MV-4-11 (cell line): ENCODE data around the gene PFKP.
A peak's percentile ranks its signal among the peaks of the same experiment; 100 is the strongest.
"Not testable (repeated sequence)": the region's sequence is repeated elsewhere in the genome, so short reads cannot be mapped to it uniquely, and the experiment has no call there.

Experiments
- DNase-seq: peaks from one replicate; lab custom pipeline; 2025; lab: John Stamatoyannopoulos, UW

The PFKP gene

DNA sequence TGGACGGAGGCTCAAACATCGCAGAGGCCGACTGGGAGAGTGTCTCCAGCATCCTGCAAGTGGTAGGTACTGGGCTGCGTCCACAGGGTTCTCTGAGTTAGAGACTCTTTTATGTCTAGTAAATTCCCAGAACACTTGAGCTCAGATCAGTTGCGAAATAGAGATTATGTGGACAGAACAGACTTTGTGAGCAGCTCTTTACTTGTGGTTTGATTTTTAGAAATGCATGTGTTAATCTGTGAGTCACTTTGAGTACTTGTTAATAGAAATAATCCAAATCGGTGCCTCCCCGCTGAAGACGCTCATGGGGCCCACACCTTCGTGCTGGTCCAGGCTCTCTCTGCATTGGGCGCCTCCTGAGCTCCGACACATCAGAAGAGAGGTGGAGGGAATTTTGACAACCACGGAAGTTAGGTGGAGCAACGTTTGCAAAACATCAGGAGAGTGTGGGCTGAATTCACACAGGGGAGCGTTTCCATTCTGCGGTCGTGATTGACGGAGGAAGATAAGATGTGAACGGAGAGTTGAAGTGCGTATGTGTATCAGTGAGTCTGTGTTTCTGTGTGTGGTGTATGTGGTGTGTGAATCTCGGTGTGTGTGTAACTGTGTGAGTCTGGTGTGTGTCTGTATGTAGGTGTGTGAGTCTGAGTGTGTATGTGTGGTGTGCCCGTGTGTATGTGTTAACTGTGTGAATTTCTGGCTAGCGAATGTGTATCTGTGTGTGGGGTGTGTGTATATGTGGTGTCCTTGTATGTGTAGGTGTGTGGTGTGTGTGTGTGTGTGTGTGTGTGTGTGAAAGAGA is 32.1 kb downstream of the PFKP start:
- DNase-seq = peak; percentile 86

DNA sequence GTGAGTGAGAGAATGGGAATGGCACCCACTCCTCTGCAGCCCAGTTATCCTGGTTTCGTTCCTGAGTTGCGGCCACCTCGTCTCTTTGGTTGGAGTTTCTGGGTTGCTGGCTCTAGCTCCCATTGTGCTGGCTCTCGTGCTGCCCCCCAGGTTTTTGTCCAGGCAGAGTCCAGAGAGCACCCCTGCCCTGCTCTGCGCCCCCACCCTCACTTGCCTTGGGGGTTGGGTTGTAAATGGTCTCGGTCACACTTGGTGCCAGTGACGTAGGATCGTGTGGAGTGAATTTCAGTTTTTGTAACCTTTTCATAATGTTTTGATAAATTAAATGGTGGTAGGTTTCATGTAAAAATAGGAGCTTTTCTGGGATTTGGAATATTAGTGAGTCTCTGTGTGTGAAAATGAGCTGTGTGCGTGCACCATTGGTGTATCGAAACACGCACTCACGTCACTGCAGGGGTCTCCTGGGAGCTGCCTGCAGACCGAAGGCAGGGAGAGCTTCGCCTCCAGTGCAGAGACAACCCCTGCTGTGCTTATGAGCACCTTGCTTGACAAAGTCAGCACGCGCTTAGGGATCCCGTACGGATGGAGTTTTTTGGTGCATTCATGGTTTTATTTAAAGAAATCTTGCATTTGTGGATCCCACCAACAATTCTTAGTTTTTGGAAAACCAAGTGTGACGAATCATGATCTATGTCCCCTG is 32.9 kb downstream of the PFKP start:
- no peak for DNase-seq

DNA sequence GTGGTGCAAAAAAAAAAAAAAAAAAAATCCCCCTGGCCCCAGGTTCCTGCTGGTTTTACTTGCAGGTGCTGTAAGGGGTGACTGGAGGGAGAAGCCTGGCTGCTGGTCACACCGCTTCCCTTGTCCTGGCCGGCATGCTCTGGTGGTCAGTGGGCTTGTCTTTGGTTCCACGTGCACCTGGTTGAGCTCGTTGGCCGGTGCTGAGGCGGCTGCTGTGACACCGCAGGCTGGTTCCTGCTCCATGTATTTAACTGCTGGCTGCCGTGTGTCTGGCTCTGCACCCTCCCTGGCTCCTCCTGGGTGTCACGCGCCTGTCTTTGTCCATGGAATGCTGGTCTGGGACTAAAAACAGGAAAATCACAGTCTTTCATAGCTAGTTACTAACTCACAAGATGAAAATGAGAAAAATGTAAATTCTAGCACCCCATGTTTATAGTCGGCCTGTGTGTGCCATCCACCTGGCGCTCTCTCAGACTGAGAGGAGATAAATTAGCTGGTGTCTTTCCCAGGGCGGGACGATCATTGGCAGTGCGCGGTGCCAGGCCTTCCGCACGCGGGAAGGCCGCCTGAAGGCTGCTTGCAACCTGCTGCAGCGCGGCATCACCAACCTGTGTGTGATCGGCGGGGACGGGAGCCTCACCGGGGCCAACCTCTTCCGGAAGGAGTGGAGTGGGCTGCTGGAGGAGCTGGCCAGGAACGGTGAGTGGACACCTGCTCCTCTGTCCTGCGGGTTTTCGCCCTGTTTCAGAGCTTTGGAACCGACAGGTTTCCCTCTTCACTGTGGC is 33.7 kb downstream of the PFKP start:
- no peak for DNase-seq

DNA sequence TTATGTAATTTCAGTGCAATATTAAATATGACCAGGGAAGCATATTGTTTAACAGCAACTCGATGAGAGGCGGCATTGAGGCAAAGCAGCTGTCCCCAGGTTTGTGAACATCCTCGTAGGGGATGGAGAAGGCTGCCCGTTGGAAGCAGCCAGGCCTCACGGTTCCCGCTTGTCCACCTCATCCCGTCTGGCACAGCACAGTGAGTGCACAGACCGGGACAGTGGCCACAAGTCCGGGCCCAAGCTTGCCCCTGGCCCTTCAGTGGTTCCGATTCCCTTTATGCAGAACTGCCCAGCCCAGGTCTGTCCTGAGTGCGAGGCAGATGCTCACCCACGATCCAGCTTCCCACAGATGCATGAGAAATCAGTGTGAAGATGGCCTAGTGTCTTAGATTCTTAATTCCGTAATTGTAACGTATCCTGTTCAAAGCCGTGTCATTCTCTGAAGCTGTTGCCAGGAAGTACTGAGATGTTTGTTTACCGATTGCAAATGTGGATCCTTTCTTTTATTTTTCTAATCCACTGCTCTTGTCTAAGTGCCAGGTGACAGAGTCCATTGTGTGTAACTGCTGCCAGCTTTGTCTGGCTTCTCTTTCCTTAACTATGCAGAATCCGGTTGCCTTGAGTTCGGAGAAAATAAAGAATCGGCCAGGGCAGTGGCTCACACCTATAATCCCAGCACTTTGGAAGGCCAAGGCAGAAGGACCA is 35.5 kb downstream of the PFKP start:
- no peak for DNase-seq

DNA sequence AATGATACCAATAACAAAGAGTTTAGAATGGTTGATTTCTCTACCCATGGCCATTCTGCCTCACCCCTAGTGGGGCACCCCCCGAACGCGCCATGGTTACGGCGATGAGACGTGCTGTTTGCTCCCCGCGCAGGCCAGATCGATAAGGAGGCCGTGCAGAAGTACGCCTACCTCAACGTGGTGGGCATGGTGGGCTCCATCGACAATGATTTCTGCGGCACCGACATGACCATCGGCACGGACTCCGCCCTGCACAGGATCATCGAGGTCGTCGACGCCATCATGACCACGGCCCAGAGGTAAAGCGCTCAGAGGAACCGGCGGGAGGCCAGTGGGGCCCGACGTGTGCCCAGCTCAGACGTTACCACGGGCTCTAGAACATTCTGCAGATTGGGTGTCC is 36.3 kb downstream of the PFKP start:
- DNase-seq = no peak

DNA sequence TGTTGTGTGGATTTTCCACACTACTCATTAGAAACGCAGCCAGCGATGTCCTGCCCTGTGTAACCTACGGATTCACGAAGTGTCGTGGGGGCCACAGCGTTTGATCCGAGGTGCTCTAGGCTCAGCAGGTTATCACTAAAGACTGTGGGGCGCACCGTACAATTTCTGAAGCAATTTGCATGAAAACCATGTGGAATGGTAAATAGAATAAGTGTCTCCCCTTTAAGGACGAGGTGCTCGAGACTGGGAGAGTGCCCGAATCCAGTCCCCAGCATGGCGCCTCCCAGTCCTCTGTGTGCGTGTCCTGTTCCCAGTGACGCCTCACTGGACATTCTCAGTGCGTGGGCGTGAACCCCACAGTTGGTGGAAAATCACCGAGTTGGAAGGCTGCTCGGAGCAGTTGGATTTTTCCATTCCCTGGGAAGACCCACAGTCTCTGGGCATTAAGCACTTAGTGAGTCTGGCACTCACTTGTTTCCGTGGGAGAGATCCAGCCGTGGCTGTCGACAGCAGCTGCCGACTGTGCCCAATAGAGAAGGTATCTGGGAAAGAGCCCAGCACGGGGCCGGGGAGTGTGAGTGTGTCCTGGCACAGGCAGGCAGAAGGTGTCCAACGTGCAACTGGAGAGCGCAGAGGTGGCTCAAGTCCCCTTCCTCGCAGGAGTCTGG is 37.0 kb downstream of the PFKP start:
- DNase-seq = no peak

DNA sequence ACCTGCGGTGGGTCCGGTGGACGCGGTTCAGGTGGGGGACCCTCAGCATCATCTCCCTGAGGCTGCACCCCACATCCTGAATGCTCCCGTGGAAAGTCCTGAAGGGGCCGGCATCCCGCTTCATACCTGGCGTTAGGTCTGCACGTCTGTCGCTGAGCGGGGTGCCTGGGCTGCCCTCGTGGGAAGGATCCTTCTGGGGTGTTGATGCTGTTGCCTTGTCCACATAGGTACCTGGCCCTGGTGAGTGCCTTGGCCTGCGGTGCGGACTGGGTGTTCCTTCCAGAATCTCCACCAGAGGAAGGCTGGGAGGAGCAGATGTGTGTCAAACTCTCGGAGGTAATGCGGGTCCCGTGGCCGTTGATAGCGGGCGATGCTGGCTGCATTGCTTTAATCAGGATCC is 37.8 kb downstream of the PFKP start:
- DNase-seq = no peak

DNA sequence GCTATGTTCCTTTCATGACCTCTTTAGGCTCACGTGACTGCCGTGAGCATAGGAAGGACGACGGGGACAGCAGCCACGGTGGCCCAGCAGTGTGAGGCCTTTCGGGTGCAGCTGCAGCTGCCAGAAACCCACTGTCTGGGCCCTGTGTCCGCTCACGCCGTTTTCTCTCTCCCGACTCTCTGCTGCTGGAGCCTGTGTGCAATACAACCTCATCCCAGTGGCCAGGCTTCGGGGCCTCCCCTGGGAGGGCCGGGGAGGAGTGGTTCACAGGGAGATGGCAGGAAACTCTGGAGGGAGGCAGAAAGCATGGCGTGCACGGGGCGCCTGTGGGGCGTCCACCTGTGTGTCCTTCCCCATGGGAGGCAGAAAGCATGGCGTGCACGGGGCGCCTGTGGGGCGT is 38.6 kb downstream of the PFKP start:
- no peak for DNase-seq

DNA sequence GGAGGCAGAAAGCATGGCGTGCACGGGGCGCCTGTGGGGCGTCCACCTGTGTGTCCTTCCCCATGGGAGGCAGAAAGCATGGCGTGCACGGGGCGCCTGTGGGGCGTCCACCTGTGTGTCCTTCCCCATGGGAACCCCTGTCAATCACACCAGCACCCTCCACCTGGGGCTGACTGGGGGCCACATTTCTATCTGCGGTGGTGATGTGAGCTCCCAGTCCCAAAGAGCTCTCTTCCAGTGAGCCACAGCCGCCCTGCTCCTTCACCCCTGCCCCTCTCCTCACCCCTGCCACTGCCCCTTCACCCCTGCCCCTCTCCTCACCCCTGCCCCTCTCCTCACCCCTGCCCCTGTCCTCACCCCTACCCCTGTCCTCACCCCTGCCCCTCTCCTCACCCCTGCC is 39.0 kb downstream of the PFKP start:
- not testable (repeated sequence) for DNase-seq

DNA sequence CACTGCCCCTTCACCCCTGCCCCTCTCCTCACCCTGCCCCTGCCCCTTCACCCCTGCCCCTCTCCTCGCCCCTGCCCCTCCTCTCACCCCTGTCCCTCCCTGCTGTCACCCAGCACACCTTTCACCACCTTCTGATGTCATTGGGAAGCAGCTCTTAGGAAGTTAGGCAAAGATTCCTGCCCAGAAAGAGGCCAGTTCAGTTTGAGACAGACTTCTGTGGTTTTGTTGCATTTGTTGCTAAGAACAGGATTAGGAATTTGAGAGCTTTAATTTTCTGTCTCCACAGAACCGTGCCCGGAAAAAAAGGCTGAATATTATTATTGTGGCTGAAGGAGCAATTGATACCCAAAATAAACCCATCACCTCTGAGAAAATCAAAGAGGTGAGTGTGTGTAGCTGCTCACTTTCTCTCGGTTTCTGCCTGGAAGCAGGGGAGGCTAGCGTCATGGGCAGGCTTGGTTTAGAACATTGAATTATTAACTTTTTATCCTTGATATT is 39.6 kb downstream of the PFKP start:
- DNase-seq = no peak

DNA sequence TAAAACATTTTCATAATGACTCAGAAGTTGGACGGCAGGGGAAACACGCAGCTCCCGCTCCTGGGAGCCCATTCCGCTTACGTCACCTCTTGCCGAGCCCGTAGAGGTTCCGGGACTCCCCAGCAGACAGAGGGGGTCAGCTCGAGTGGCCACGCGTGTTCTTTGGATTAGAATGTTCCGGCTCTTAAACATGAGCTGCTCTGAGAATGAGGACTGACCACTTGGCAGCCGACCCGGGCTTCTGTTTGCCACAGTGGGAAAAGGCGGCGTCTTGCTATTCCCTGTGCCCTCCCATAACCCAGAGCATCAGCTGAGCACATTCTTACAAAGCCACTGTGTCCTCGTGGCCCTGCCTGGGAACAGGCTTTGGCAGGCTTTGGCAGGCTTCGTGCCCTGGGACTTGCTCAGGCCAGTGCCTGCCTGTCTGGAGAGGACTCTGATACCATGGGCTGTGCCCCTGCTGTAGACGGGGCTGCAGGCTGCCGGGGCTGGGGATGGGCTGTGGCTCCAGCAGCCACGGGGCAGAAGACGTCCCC is 40.1 kb downstream of the PFKP start:
- no peak for DNase-seq

DNA sequence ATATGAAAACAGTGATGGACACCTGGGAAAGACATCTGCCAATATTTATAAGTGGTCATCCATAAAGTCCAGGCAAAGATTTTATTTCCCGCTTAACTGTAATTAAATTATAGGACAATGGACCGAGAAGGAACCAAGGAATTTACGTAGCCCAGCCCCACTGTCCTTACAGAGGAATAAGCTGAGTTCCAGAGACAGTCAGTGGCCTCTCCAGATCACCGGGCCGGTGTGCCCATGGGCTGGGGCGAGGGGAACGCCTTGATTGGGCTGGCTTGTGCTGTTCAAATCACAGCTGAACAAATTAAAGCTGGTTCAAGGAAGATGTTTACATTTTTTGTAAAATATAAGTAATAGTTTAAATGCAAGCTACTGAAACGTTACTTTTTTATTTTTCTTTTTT is 40.7 kb downstream of the PFKP start:
- DNase-seq = no peak

DNA sequence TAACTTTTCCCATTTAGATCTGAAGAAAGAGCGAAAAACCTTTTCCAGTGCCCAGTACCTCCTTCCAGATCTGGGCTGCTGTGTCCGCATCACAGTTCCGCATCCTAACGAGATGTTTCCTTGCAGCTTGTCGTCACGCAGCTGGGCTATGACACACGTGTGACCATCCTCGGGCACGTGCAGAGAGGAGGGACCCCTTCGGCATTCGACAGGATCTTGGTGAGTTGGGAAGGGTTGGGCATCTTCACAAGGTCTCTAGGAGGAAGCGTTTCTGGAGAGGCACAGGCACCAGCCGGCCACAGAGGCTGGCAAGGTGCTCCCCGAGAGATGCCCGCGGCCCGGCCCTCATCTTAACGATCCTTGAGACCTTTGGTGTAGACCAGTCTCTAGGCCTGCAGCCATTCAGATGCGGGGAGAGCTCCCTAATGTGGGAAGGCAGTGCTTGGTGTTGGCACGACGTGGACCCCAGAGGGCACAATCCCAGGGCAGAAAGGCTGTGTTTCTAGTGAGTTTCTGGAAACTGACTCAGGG is 41.3 kb downstream of the PFKP start:
- no peak for DNase-seq

DNA sequence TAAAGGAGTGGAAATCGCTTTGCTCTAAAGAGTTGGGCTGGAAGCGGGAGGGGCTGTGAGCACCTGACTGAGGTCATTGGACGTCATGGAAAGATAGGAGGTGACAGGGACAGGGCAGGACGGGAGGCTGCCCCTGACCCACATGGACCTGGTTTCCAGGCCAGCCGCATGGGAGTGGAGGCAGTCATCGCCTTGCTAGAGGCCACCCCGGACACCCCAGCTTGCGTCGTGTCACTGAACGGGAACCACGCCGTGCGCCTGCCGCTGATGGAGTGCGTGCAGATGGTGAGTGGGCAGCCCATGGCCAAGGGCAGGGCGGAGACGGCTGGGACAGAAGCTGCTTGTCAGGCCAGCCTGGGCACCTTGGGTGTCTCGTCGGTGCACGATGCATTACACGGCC is 41.8 kb downstream of the PFKP start:
- no peak for DNase-seq

DNA sequence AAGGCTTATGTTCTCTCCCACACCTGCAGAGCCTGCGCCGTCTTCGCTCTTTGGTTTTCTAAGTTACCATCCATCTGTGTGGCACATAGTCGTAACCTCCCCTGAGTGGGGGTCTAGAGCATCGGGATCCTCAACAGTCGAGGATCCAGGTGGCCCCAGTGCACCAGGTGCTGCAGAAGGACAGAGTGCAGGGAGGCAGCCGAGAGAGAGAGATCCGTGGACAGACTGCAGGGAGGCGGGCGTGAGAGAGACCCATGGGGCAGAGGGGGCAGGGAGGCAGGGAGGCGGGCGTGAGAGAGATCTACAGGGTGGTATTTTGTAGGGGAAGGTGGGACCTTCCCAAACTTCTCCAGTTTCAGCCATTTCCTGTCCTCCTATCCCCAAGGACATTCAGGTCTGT is 42.3 kb downstream of the PFKP start:
- no peak for DNase-seq

DNA sequence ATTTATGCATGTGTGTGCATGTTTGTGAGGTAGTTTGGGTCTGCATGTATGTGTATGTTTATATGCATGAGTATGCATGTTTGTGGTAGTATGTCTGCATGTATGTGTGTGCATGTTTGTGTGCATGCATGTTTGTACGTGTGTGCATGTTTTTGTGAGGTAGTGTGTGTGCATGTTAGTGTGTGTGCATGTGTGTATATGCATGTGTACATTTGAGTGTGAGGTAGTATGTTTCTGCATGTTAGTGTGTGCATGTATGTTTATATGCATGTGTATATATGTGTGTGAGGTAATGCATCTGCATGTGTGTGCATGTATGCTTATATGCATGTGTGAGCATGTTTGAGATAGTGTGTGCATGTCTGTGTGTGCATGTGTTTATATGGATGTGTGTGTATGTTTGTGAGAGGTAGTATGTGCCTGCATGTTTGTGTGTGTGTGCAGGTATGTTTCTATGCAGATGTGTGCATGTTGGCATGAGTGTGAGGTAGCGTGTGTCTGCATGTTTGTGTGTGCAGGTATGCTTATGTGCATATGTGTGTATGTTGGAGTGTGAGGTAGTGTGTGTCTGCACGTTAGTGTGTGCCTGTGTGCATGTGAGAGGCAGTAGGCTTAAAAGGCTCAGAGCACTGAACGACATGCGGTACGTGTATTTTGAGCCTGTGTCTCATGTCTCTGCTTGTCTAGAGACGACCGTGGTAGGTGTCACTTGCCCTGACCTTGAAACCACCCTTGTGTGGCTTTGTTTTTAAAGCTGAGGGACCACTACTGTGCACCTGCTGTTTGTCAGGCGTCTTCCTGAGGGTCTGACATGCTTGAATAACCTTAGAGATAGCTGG is 43.7 kb downstream of the PFKP start:
- no peak for DNase-seq

DNA sequence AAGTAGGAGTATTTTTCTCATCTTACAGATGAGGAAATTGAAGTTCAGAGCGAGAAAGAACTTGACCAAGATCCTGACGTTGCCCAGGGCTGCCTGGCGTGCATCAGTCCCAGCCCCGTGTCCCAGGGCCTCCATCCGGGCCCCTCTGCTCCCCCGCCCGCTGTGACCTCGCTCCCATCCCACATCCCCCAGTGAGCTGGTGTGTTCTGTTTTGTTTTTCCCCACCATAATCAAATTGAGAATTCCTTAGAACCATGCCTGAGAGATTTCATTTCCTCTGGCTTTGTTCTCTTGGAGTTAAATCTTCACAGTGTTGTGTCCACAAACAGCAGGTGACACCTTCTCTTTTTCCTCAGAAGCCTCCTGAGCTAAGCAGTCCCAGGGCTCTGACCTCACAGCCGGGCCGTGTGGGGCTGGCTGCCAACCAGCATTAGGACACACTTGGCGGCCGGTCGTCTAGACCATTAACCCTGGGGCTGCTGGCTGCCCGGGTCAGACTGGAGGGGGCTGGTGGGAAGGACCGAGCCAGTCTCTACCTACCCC is 44.3 kb downstream of the PFKP start:
- no peak for DNase-seq

DNA sequence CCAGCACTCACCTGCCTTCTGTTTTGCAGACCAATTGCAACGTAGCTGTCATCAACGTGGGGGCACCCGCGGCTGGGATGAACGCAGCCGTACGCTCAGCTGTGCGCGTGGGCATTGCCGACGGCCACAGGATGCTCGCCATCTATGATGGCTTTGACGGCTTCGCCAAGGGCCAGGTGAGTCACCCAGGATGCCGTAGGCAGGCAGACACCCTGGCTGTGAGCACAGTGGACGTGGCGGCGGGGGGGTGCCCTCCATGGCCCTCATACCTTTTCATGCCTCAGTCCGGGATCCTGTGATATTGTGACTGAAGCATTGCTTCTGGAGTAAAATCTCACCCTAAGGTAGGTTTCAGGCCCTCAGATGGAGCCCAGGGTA is 46.0 kb downstream of the PFKP start:
- DNase-seq = no peak

DNA sequence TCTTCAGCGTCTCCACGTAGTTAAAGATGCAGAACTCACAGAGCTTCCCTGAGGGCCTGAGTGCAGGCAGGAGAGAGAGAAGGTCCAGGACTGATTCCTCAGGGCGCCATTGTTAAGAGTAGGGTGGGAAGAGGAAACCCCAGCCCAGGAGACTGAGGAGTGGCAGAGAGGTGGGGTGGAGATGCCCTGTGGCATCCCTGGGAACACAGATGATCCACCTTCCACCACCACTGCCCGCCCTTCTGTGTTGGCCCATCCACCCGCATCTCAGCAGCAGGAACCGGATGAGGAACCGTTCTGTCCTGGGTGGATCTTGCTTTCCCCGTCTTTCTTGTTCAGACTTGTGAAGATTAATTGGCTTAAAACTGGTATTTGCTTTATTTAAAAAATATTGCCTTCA is 48.3 kb downstream of the PFKP start:
- no peak for DNase-seq
